Erythroblast (primary cell): ENCODE results near the gene THAP10.

ENCODE experiments used
- GATA1 ChIP-seq: IDR thresholded peaks from 2 replicates; pipeline ENCODE4 v1.6.1; 2011; ENCODE audit warnings: low read depth, mild to moderate bottlenecking, control low read depth, low read length, moderate library complexity
- POLR2A ChIP-seq: IDR thresholded peaks from 2 replicates; pipeline ENCODE4 v1.6.1; 2011; ENCODE audit warnings: mild to moderate bottlenecking, low read length

GRCh38 chr15:70845602-70846360 lies 46.5 kb downstream of the THAP10 start:
- no peak for TF ChIP-seq POLR2A
- TF ChIP-seq GATA1: no peak
